ENCODE measurements around the gene ELMO1. TPM values are rescaled to one million over a fixed set of nuclear protein-coding genes. Genes with fewer than 3 reads are reported as not detected.

The ELMO1 gene
- total RNA-seq, 1 experiment from 2014 or later = 1.1 TPM

GRCh38 chr7:37011151-37011890, 437.3 kb downstream of the ELMO1 start:
- ATAC-seq = no peak
- no peak overlapping the region for H3K4me3 ChIP-seq (replicated peaks in 1 of 2; ENCODE audit: low read depth in 1 of 2, low read length in 2 of 2)
- H3K9ac ChIP-seq (ENCODE audit: low read length) = no peak overlapping the region
- no peak for TF ChIP-seq RAD21 (IDR thresholded peaks at IDR 0.05; ENCODE audit: low read depth)
- no peak for TF ChIP-seq SRF (IDR thresholded peaks at IDR 0.05; ENCODE audit: low read depth)
- TF ChIP-seq ZNF274 (IDR thresholded peaks at IDR 0.05; ENCODE audit: low read depth, low read length) = no peak
- no peak for TF ChIP-seq CEBPB (IDR thresholded peaks at IDR 0.05; ENCODE audit: low read depth)
- no peak for TF ChIP-seq EZH2phosphoT487 (IDR thresholded peaks at IDR 0.05; ENCODE audit: borderline replicate concordance)
- no peak for TF ChIP-seq EZH2 (IDR thresholded peaks at IDR 0.05)
- TF ChIP-seq EGR1 (IDR thresholded peaks at IDR 0.05; ENCODE audit: low read depth) = no peak
- TF ChIP-seq POLR2A (IDR thresholded peaks at IDR 0.05; ENCODE audit: borderline replicate concordance, extremely low read depth, insufficient read depth, insufficient read length) = no peak
- no peak for TF ChIP-seq SIN3A (IDR thresholded peaks at IDR 0.05; ENCODE audit: low read depth)
- no peak for TF ChIP-seq ZBTB33 (IDR thresholded peaks at IDR 0.05; ENCODE audit: extremely low read depth, insufficient replicate concordance, low read length)
- TF ChIP-seq CTCF (IDR thresholded peaks at IDR 0.05 in 2 of 3, conservative IDR thresholded peaks at IDR 0.05 in 1 of 3; ENCODE audit: borderline replicate concordance in 1 of 3, insufficient read depth in 1 of 3, low read depth in 2 of 3, low read length in 2 of 3) = no peak
- no peak for TF ChIP-seq TCF7L2 (IDR thresholded peaks at IDR 0.05; ENCODE audit: borderline replicate concordance, extremely low read depth, insufficient read depth, insufficient read length)
- TF ChIP-seq ZFX (IDR thresholded peaks at IDR 0.05) = no peak
- TF ChIP-seq YY1 (IDR thresholded peaks at IDR 0.05; ENCODE audit: extremely low read depth, insufficient replicate concordance, low read depth, low read length) = no peak
- no peak for TF ChIP-seq ATF3 (IDR thresholded peaks at IDR 0.05)
- no peak for TF ChIP-seq SP1 (IDR thresholded peaks at IDR 0.05; ENCODE audit: low read depth)
- no peak for TF ChIP-seq POLR2AphosphoS5 (IDR thresholded peaks at IDR 0.05; ENCODE audit: low read depth, low read length)
- TF ChIP-seq FOSL1 (IDR thresholded peaks at IDR 0.05; ENCODE audit: low read depth) = no peak
- no peak overlapping the region for H3K27ac ChIP-seq (ENCODE audit: low read depth, low read length)
- no peaks in the 10 kb centered on the region for H3K9me2 ChIP-seq (ENCODE audit: insufficient read depth)
- DNase-seq (ENCODE audit: low read depth, low spot score) = no peak
- H3K4me2 ChIP-seq (ENCODE audit: low read length) = no peak overlapping the region
- intact Hi-C loops (cut with micrococcal nuclease) = no loop called here
- no peaks in the 10 kb centered on the region for H3K36me3 ChIP-seq (ENCODE audit: control insufficient read depth in 1 of 2, insufficient read depth in 2 of 2, low read length in 2 of 2)
- H3K27me3 ChIP-seq (ENCODE audit: insufficient read depth, low read length) = no peaks in the 10 kb centered on the region
- H4K20me1 ChIP-seq (ENCODE audit: insufficient read depth) = no peaks in the 10 kb centered on the region
- ChIA-PET RAD21 (ENCODE audit: low non-redundant PET in 1 of 2, low total read pairs in 2 of 2, uncharacterized antibody in 2 of 2, unreplicated experiment in 2 of 2) (no interaction called here), CTCF (interaction anchor here (2.6 kb wide), 1 partner anchor 17 kb away, joined by 7 read pairs; no protein-coding TSS in a partner anchor), POLR2A (no interaction called here)
- H3K4me1 ChIP-seq (ENCODE audit: control insufficient read depth in 1 of 2, insufficient read depth in 2 of 2, low read length in 2 of 2) = no peaks in the 10 kb centered on the region
- BruUV-seq (replicated peaks) = no TSS peak
- no peak overlapping the region for H2AFZ ChIP-seq (ENCODE audit: low read depth, low read length, poor library complexity, severe bottlenecking)
- no peaks in the 10 kb centered on the region for H3K79me2 ChIP-seq (ENCODE audit: insufficient read depth, low read length)
- no peaks in the 10 kb centered on the region for H3K9me3 ChIP-seq (ENCODE audit: control insufficient read depth in 1 of 2, insufficient read depth in 1 of 2, low read depth in 1 of 2, low read length in 2 of 2)
